SK-N-SH (cell line): ENCODE results near the gene PXYLP1. TPM values are rescaled to one million over a fixed set of nuclear protein-coding genes. Genes with fewer than 3 reads are reported as not detected.
"Not testable (repeated sequence)": the region's sequence is repeated elsewhere in the genome, so short reads cannot be mapped to it uniquely, and the experiment has no call there.

Source experiments
- CTCF ChIA-PET: fragments of 300-600, 350-600 bp; formaldehyde crosslinking; extraction: SDS; loops from one replicate; lab custom pipeline; 2021; lab: Yijun Ruan, JAX
- POLR2A ChIA-PET: fragments of 350-600 bp; sonication (Branson Sonifier 250); formaldehyde crosslinking; extraction: SDS; loops from one replicate; lab custom pipeline; 2020; ENCODE audit warnings: antibody characterized with exemption, inconsistent platforms; lab: Yijun Ruan, JAX
- DNase-seq: peaks from one replicate; pipeline ENCODE4 v3.0.0; 2012
- H2AFZ ChIP-seq: fragments of 200-600 bp; sonication (generic); 2 replicates; pipeline ENCODE4 v1.8.1; 2016; ENCODE audit warnings: antibody characterized with exemption, mild to moderate bottlenecking, low read depth
- H3F3A ChIP-seq: fragments of 200-600 bp; sonication (generic); replicated peaks from 2 replicates; pipeline ENCODE3; 2016; ENCODE audit warnings: antibody characterized with exemption, mild to moderate bottlenecking; ENCODE audit not compliant: insufficient read depth
- H3K27ac ChIP-seq, 2 experiments: fragments of 200-500 bp in 1 of 2; fragments of 200-600 bp in 1 of 2; sonication (Bioruptor generic) in 1 of 2; sonication (generic), shearing (Covaris generic) in 1 of 2; 2 replicates each; pipeline versions ENCODE4 v1.5.1 to v1.6.1; 2014 to 2016; ENCODE audit warnings: low read depth in 2 of 2, inconsistent platforms in 1 of 2, low read length in 1 of 2, mild to moderate bottlenecking in 1 of 2, mixed read lengths in 1 of 2
- H3K27me3 ChIP-seq: fragments of 200-600 bp; sonication (generic), shearing (Covaris generic); 2 replicates; pipeline ENCODE4 v1.6.1; 2016; ENCODE audit warnings: mixed run types; ENCODE audit not compliant: insufficient read depth
- H3K36me3 ChIP-seq, 2 experiments: fragments of 200-500 bp in 1 of 2; fragments of 200-600 bp in 1 of 2; sonication (Bioruptor generic) in 1 of 2; sonication (generic) in 1 of 2; replicated peaks in 1 of 2; 2 replicates each; pipeline versions ENCODE3 to v1.5.1; 2014 to 2016; ENCODE audit warnings: low read length in 1 of 2, mild to moderate bottlenecking in 1 of 2; ENCODE audit not compliant: insufficient read depth in 2 of 2, control insufficient read depth in 1 of 2
- H3K4me1 ChIP-seq, 2 experiments: fragments of 200-500 bp in 1 of 2; fragments of 200-600 bp in 1 of 2; sonication (Bioruptor generic) in 1 of 2; sonication (generic), shearing (Covaris generic) in 1 of 2; 2 replicates each; pipeline versions ENCODE4 v1.5.1 to v1.6.1; 2014 to 2016; ENCODE audit warnings: low read depth in 1 of 2, low read length in 1 of 2, mixed run types in 1 of 2; ENCODE audit not compliant: insufficient read depth in 2 of 2, control insufficient read depth in 1 of 2
- H3K4me2 ChIP-seq: fragments of 200-600 bp; sonication (generic), shearing (Covaris generic); 2 replicates; pipeline ENCODE4 v1.6.1; 2017; ENCODE audit warnings: mixed run types
- H3K4me3 ChIP-seq, 2 experiments: fragments of 200-500 bp in 1 of 2; fragments of 200-600 bp in 1 of 2; sonication (Bioruptor generic) in 1 of 2; sonication (generic), shearing (Covaris generic) in 1 of 2; 2 replicates each; pipeline versions ENCODE4 v1.5.1 to v1.8.1; 2014 to 2016; ENCODE audit warnings: low read depth in 2 of 2, inconsistent platforms in 1 of 2, low read length in 1 of 2, mild to moderate bottlenecking in 1 of 2, mixed read lengths in 1 of 2, moderate library complexity in 1 of 2
- H3K79me2 ChIP-seq: fragments of 200-600 bp; sonication (generic); 2 replicates; pipeline ENCODE4 v1.8.1; 2017; ENCODE audit warnings: mild to moderate bottlenecking; ENCODE audit not compliant: insufficient read depth
- H3K9ac ChIP-seq: fragments of 200-600 bp; sonication (generic); 2 replicates; pipeline ENCODE4 v1.6.1; 2017; ENCODE audit warnings: mixed run types
- H3K9me2 ChIP-seq: fragments of 200-600 bp; sonication (generic); 2 replicates; pipeline ENCODE4 v1.6.1; 2017; ENCODE audit warnings: mixed run types
- H3K9me3 ChIP-seq: fragments of 200-600 bp; sonication (generic); 2 replicates; pipeline ENCODE4 v1.6.1; 2017; ENCODE audit warnings: mixed run types, mild to moderate bottlenecking, moderate library complexity
- H4K20me1 ChIP-seq: fragments of 200-600 bp; sonication (generic); 2 replicates; pipeline ENCODE4 v1.6.1; 2017; ENCODE audit warnings: mild to moderate bottlenecking, mixed run types; ENCODE audit not compliant: insufficient read depth
- CTCF ChIP-seq: fragments of 200-600 bp; sonication (generic); IDR thresholded peaks from 2 replicates; pipeline ENCODE4 v1.6.1; 2017; ENCODE audit warnings: antibody characterized with exemption, mild to moderate bottlenecking, moderate library complexity
- ELF1 ChIP-seq: IDR thresholded peaks from 2 replicates; pipeline ENCODE4 v1.4.0; 2012
- GATA2 ChIP-seq: sonication (generic); formaldehyde crosslinking; IDR thresholded peaks from 2 replicates; pipeline ENCODE4 v1.5.0; 2020; ENCODE audit warnings: mild to moderate bottlenecking, missing genetic modification reagents
- MEF2A ChIP-seq: IDR thresholded peaks from 2 replicates; pipeline ENCODE4 v1.4.0; 2012; ENCODE audit warnings: low read depth, borderline replicate concordance
- MXI1 ChIP-seq: IDR thresholded peaks from 2 replicates; pipeline ENCODE4 v1.6.1; 2012; ENCODE audit warnings: mild to moderate bottlenecking, low read depth, low read length, improper control_type of control experiment
- NRF1 ChIP-seq: IDR thresholded peaks from 2 replicates; pipeline ENCODE4 v1.6.1; 2012; ENCODE audit warnings: low read depth, mild to moderate bottlenecking, low read length
- RCOR1 ChIP-seq: fragments of 150-350 bp; IDR thresholded peaks from 2 replicates; pipeline ENCODE4 v1.6.1; 2017; ENCODE audit warnings: antibody characterized with exemption, low read length
- REST ChIP-seq: IDR thresholded peaks from 2 replicates; pipeline ENCODE4 v1.6.1; 2012; ENCODE audit warnings: mild to moderate bottlenecking, low read depth, low read length, moderate library complexity
- SIN3A ChIP-seq: IDR thresholded peaks from 2 replicates; pipeline ENCODE4 v1.6.1; 2012; ENCODE audit warnings: low read depth, mild to moderate bottlenecking, low read length, moderate library complexity, borderline replicate concordance
- TCF12 ChIP-seq: IDR thresholded peaks from 2 replicates; pipeline ENCODE4 v1.4.0; 2012
- USF1 ChIP-seq: IDR thresholded peaks from 2 replicates; pipeline ENCODE4 v1.4.0; 2012; ENCODE audit warnings: low read depth, borderline replicate concordance
- WGBS: methylation state at CpG from one replicate; pipeline ENCODE4 v1.1.6; 2017; ENCODE audit warnings: low lambda C conversion rate; 5-methylcytosine and 5-hydroxymethylcytosine counted together
- polyA plus RNA-seq, 3 experiments: library from polyadenylated mRNA; depleted of rRNA; stranded (reverse); fragments of >200 nt; gene quantifications; 2 replicates each; pipeline ENCODE4 v1.2.3, GENCODE V29; 2012
- TF ChIP-seq, protein P1 (sequence below): IDR thresholded peaks from 2 replicates; pipeline ENCODE4; 2012

PXYLP1 gene
- polyA plus RNA-seq, 1 of the 3 experiments (the other 2 are of a cell fraction) = 8.6 TPM

DNA sequence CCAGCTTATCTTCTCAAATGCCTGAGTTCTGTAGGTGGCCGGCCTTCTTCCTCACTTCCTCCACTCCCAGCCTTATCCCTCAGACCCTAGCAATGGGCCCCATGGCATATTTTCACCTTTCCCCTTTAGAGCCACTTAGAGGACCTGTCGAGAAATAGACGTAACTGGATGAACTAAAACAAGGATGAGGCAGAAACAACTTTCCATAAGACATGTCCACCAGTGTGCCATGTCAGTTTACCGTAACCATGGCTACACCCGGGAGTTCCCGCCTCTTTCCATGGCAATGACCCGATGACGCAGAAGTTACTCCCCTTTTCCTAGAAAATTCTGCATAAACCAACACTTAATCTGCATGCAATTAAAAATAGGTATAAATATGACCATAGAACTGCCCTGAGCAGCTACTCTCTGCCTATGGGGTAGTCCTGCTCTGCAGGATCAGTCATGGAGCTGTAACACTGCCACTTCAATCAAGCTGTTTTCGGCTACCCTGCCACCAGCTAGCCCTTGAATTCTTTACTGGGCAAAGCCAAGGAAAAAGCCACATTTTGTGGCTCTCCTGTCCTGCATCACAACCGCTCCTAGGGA is 81.6 kb downstream of the PXYLP1 start:
- no peaks in the 10 kb centered on the region for H4K20me1 ChIP-seq
- DNase-seq = no peak
- no peaks in the 10 kb centered on the region for H3F3A ChIP-seq
- peaks cover 0 to 15% of the 10 kb centered on the region in 2 experiments; a peak in 2 of 4 replicates for H3K4me1 ChIP-seq
- no peaks in the 10 kb centered on the region for H3K27me3 ChIP-seq
- H3K9me2 ChIP-seq = no peaks in the 10 kb centered on the region
- 94% methylated on average over 10 of the region's 10 CpGs for WGBS
- H3K79me2 ChIP-seq = no peaks in the 10 kb centered on the region
- no peak for TF ChIP-seq NRF1
- no peak for TF ChIP-seq TCF12
- no peak for TF ChIP-seq USF1
- no peak for TF ChIP-seq REST
- no peak for TF ChIP-seq MEF2A
- TF ChIP-seq SIN3A = no peak
- no peak for TF ChIP-seq ELF1
- no peak for TF ChIP-seq CTCF
- TF ChIP-seq, protein P1, sequence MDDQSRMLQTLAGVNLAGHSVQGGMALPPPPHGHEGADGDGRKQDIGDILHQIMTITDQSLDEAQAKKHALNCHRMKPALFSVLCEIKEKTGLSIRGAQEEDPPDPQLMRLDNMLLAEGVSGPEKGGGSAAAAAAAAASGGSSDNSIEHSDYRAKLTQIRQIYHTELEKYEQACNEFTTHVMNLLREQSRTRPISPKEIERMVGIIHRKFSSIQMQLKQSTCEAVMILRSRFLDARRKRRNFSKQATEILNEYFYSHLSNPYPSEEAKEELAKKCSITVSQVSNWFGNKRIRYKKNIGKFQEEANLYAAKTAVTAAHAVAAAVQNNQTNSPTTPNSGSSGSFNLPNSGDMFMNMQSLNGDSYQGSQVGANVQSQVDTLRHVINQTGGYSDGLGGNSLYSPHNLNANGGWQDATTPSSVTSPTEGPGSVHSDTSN = no peak
- no peak for TF ChIP-seq RCOR1
- TF ChIP-seq GATA2 (CRISPR knock-in tag) = no peak
- no peak for TF ChIP-seq MXI1
- no peaks in the 10 kb centered on the region for H3K36me3 ChIP-seq
- CTCF ChIA-PET = interaction anchor here (0.6 to 2.8 kb wide), 9 partner anchors 10 to 248 kb away, joined by 3 to 40 read pairs (median 17); no protein-coding TSS in a partner anchor
- no peak overlapping the region for H3K27ac ChIP-seq
- POLR2A ChIA-PET = no interaction called here
- no peaks in the 10 kb centered on the region for H3K9me3 ChIP-seq
- no peak overlapping the region for H3K4me3 ChIP-seq
- no peak overlapping the region for H3K4me2 ChIP-seq
- no peak overlapping the region; the same call in 1 of the 2 replicates for H2AFZ ChIP-seq
- H3K9ac ChIP-seq = no peak overlapping the region

- H4K20me1 ChIP-seq, H3K79me2 ChIP-seq, H3K4me3 ChIP-seq, POLR2A ChIA-PET, H3K27ac ChIP-seq, H3K9me2 ChIP-seq, H3K9ac ChIP-seq, H3K36me3 ChIP-seq, H2AFZ ChIP-seq, H3F3A ChIP-seq, H3K9me3 ChIP-seq, H3K27me3 ChIP-seq, DNase-seq, H3K4me2 ChIP-seq: not testable (repeated sequence)
- H3K4me1 ChIP-seq = peaks cover 0 to 15% of the 10 kb centered on the region in 2 experiments; a peak in 2 of 4 replicates
- CTCF ChIA-PET = interaction anchor here (1.0 to 2.2 kb wide), 5 partner anchors 34 to 145 kb away, joined by 3 to 9 read pairs (median 6); no protein-coding TSS in a partner anchor
- WGBS = 89% methylated on average over 4 of the region's 4 CpGs
These were observed 82.8 kb downstream of the PXYLP1 start for GRCh38 chr3:141314415-141314814.
